ENCODE measurements around the gene IL1RAP.

The IL1RAP gene

DNA sequence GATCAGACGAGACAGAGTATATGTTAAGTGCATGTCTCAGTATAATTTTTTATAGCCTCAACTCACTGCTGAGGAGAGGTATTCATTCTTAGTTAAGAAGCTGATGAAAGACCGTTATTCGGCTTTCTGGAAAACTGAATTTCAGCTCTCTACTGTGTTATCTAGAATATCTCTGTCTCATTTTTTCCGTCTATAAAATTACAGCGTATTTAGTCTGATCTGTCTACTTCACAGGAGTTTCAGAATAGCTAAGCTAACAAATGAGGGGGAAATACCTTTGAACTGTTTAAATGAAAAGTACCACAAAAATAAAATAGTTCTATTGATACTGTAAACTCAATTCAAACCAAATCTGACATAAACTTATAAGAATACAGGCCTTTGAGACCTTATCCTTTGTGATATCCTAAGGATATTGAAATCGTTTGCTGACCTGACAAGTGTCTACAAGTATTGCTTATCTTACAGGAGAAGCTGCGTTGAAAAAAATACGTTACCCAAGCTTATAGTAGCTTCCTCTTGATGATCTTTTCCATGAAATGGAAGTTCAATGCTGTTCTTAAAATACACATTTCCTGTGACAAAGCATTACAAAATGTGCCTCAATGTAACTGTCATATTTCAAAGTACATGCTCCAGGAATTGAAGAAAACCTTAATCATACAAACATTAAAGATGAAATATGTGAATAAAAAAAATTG lies 104.6 kb downstream of the IL1RAP start:
- H3K27me3 ChIP-seq (ENCODE audit: control insufficient read depth, insufficient read depth, low read length): no peaks in the 10 kb centered on the region
- H3K9ac ChIP-seq: no peak overlapping the region
- no peak overlapping the region for H3K4me2 ChIP-seq (ENCODE audit: low read length)
- H3K4me3 ChIP-seq (ENCODE audit: low read depth, low read length): no peak overlapping the region
- H3K4me1 ChIP-seq: no peaks in the 10 kb centered on the region
- no peak overlapping the region for H2AFZ ChIP-seq
- no peak overlapping the region for H3K27ac ChIP-seq
- H3K9me3 ChIP-seq (ENCODE audit: control insufficient read depth, low read length): no peaks in the 10 kb centered on the region
- TF ChIP-seq, protein P1, sequence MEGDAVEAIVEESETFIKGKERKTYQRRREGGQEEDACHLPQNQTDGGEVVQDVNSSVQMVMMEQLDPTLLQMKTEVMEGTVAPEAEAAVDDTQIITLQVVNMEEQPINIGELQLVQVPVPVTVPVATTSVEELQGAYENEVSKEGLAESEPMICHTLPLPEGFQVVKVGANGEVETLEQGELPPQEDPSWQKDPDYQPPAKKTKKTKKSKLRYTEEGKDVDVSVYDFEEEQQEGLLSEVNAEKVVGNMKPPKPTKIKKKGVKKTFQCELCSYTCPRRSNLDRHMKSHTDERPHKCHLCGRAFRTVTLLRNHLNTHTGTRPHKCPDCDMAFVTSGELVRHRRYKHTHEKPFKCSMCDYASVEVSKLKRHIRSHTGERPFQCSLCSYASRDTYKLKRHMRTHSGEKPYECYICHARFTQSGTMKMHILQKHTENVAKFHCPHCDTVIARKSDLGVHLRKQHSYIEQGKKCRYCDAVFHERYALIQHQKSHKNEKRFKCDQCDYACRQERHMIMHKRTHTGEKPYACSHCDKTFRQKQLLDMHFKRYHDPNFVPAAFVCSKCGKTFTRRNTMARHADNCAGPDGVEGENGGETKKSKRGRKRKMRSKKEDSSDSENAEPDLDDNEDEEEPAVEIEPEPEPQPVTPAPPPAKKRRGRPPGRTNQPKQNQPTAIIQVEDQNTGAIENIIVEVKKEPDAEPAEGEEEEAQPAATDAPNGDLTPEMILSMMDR (IDR thresholded peaks at IDR 0.05): no peak
- no peaks in the 10 kb centered on the region for H3K36me3 ChIP-seq (ENCODE audit: control insufficient read depth, insufficient read depth, low read length)
- H3K79me2 ChIP-seq: no peaks in the 10 kb centered on the region

DNA sequence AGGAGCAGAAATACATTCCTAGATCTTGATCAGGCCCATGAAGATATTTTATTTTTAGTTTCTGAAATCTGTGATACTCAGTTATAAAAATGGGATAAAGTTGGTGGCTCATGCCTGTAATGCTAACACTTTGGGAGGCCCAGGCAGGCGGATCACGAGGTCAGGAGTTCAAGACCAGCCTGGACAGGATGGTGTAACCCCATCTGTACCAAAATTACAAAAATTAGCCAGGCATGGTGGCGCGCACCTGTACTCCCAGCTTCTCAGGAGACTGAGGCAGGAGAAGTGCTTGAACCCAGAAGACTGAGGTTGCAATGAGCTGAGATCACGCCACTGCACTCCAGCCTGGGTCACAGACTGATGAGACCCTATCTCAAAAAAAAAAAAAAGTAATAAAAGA lies 105.5 kb downstream of the IL1RAP start:
- H3K27ac ChIP-seq: no peak overlapping the region
- no peak overlapping the region for H3K4me3 ChIP-seq (ENCODE audit: low read depth, low read length)
- no peaks in the 10 kb centered on the region for H3K79me2 ChIP-seq
- no peak overlapping the region for H2AFZ ChIP-seq
- no peaks in the 10 kb centered on the region for H3K36me3 ChIP-seq (ENCODE audit: control insufficient read depth, insufficient read depth, low read length)
- H3K9ac ChIP-seq: no peak overlapping the region
- no peaks in the 10 kb centered on the region for H3K4me1 ChIP-seq
- H3K4me2 ChIP-seq (ENCODE audit: low read length): no peak overlapping the region
- TF ChIP-seq, protein P1 (IDR thresholded peaks at IDR 0.05): no peak
- no peaks in the 10 kb centered on the region for H3K27me3 ChIP-seq (ENCODE audit: control insufficient read depth, insufficient read depth, low read length)
- H3K9me3 ChIP-seq (ENCODE audit: control insufficient read depth, low read length): no peaks in the 10 kb centered on the region

DNA sequence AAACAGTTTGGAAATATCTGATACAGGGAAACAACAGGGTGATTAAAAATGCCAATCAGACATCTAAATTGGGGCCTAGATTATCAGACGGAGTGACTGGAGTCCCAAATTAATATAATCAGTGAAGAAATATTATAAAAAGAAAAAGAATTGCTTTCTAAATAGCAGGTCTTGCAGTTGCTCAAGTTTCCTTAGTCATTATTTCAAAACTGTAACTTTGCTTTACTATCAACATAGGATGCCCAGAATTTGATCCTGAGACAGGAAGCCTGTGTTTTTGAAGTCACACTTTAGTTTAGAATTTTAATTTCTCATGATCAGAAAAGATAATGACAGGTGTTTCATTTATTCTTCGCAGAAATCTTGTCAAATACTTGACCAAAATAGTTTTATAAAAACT lies 105.9 kb downstream of the IL1RAP start:
- no peak overlapping the region for H3K4me2 ChIP-seq (ENCODE audit: low read length)
- no peaks in the 10 kb centered on the region for H3K79me2 ChIP-seq
- H2AFZ ChIP-seq: no peak overlapping the region
- no peak overlapping the region for H3K27ac ChIP-seq
- no peak overlapping the region for H3K9ac ChIP-seq
- H3K36me3 ChIP-seq (ENCODE audit: control insufficient read depth, insufficient read depth, low read length): no peaks in the 10 kb centered on the region
- no peak overlapping the region for H3K4me3 ChIP-seq (ENCODE audit: low read depth, low read length)
- no peaks in the 10 kb centered on the region for H3K4me1 ChIP-seq
- H3K9me3 ChIP-seq (ENCODE audit: control insufficient read depth, low read length): no peaks in the 10 kb centered on the region
- H3K27me3 ChIP-seq (ENCODE audit: control insufficient read depth, insufficient read depth, low read length): no peaks in the 10 kb centered on the region
- TF ChIP-seq, protein P1 (IDR thresholded peaks at IDR 0.05): no peak

DNA sequence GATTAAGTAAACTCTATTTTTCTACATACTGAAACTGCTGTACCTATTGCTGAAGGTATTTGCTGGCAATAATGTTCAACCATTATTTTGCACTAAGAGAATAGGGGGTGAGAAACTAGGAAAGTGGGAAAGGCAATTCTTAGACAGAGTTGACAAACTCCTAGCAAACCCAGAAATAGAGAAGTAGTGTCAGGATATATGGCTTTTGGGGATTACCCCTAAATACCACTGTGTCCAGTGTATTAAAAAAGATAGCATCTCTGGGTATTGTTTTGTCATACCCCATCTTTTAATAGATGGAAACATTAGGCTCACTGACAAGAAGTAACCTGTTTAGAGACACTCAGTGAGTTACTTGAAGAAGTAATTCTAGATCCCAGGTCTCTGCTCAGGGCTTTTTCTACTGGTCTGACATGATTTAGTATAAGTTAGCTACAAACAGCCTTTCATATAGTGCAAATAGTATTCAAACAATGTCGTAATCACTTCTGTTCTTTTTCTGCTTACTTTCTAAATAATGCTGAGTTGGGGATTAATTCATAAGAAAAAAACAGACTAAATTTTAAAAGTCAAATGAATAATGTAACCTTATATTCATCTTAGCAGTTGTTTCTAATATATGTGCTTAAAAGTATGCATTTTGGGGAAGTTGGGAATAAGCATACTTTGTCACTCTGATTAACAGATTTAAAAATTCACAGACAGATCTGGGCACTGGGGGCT lies 107.2 kb downstream of the IL1RAP start:
- Histone ChIP-seq H3K27ac (no peak overlapping the region), H3K4me3 (ENCODE audit: low read depth, low read length) (no peak overlapping the region), H3K9ac (no peak overlapping the region), H3K4me2 (ENCODE audit: low read length) (no peak overlapping the region), H3K9me3 (ENCODE audit: control insufficient read depth, low read length) (no peaks in the 10 kb centered on the region), H3K36me3 (ENCODE audit: control insufficient read depth, insufficient read depth, low read length) (no peaks in the 10 kb centered on the region), H3K79me2 (no peaks in the 10 kb centered on the region), H2AFZ (no peak overlapping the region), H3K4me1 (no peaks in the 10 kb centered on the region), H3K27me3 (ENCODE audit: control insufficient read depth, insufficient read depth, low read length) (no peaks in the 10 kb centered on the region)
- TF ChIP-seq, protein P1 (IDR thresholded peaks at IDR 0.05): no peak

Data from parathyroid adenoma (tissue), 2 donors.